HepG2 (cell line): ENCODE measurements around the gene DUSP9. TPM values are rescaled to one million over a fixed set of nuclear protein-coding genes. Genes with fewer than 3 reads are reported as not detected.

Experiments used
- CCAR2 ChIP-seq: fragments of 200-400 bp; formaldehyde crosslinking; optimal IDR thresholded peaks from 2 replicates; pipeline ENCODE3; 2018; ENCODE audit warnings: low read depth, mild to moderate bottlenecking, low read length, moderate library complexity
- HOXA9 ChIP-seq: sonication (generic); formaldehyde crosslinking; IDR thresholded peaks from 2 replicates; pipeline ENCODE4 v1.8.1; 2022; ENCODE audit warnings: missing genetic modification reagents, mild to moderate bottlenecking, moderate library complexity, borderline replicate concordance
- LCORL ChIP-seq, 2 experiments: fragments of 450-650 bp in 1 of 2; sonication (generic) in 1 of 2; formaldehyde crosslinking in 1 of 2; IDR thresholded peaks; 2 replicates each; pipeline versions ENCODE4 v1.5.0 to v1.6.1; 2017 to 2020; ENCODE audit warnings: antibody characterized with exemption in 1 of 2, missing genetic modification reagents in 1 of 2
- NCOR1 ChIP-seq: fragments of 200-600 bp; sonication (generic); IDR thresholded peaks from 2 replicates; pipeline ENCODE4 v1.7.0; 2017; ENCODE audit warnings: antibody characterized with exemption, low read length, borderline replicate concordance
- NFE2L2 ChIP-seq: fragments of 150-350 bp; IDR thresholded peaks from 2 replicates; pipeline ENCODE4 v1.6.1; 2014; ENCODE audit warnings: low read length
- NFIB ChIP-seq: sonication (generic); formaldehyde crosslinking; IDR thresholded peaks from 2 replicates; pipeline ENCODE4 v1.9.0; 2021; ENCODE audit warnings: missing genetic modification reagents, mild to moderate bottlenecking, borderline replicate concordance
- POLR2AphosphoS5 ChIP-seq: IDR thresholded peaks from 2 replicates; pipeline ENCODE4 v1.6.1; 2012; ENCODE audit warnings: low read depth, low read length
- REXO4 ChIP-seq: sonication (generic); formaldehyde crosslinking; IDR thresholded peaks from 2 replicates; pipeline ENCODE4 v1.8.0; 2022; ENCODE audit warnings: missing genetic modification reagents, mild to moderate bottlenecking, borderline replicate concordance
- ZNF260 ChIP-seq: sonication (generic); formaldehyde crosslinking; IDR thresholded peaks from 2 replicates; pipeline ENCODE4 v1.4.0; 2020; ENCODE audit warnings: missing genetic modification reagents, low read depth, mild to moderate bottlenecking, borderline replicate concordance
- ZNF33B ChIP-seq: sonication (generic); formaldehyde crosslinking; IDR thresholded peaks from 2 replicates; pipeline ENCODE4 v1.5.1; 2020; ENCODE audit warnings: mild to moderate bottlenecking, missing genetic modification reagents
- ZNF530 ChIP-seq: sonication (generic); formaldehyde crosslinking; IDR thresholded peaks from 2 replicates; pipeline ENCODE4 v1.5.0; 2020; ENCODE audit warnings: low read depth, mild to moderate bottlenecking, missing genetic modification reagents
- ZNF557 ChIP-seq: sonication (generic); formaldehyde crosslinking; IDR thresholded peaks from 2 replicates; pipeline ENCODE4 v1.4.0; 2020; ENCODE audit warnings: missing genetic modification reagents
- ZNF777 ChIP-seq: sonication (generic); formaldehyde crosslinking; IDR thresholded peaks from 2 replicates; pipeline ENCODE4 v1.4.0; 2020; ENCODE audit warnings: missing genetic modification reagents
- polyA plus RNA-seq, 8 experiments: library from polyadenylated mRNA; depleted of rRNA in 3 of 8; stranded (reverse) in 7 of 8; unstranded in 1 of 8; fragments of >200 nt; fragmentation: Illumina TruSeq in 4 of 8; extraction: Trizol in 4 of 8; gene quantifications; 2 replicates each; pipeline versions ENCODE4 v1.2.1 to v1.2.3, GENCODE V29; 2011 to 2016; ENCODE audit warnings: low read depth in 4 of 8, missing spikeins in 1 of 8, mixed read lengths in 1 of 8; ENCODE audit not compliant: insufficient read depth in 1 of 8
- total RNA-seq, 5 experiments: library from RNA; depleted of rRNA; stranded (reverse); fragments of >200 nt; fragmentation: Illumina TruSeq; extraction: Trizol; gene quantifications; 2 replicates each; pipeline ENCODE4 v1.2.3, GENCODE V29; 2016; ENCODE audit warnings: low read depth in 1 of 5
- TF ChIP-seq, protein P1 (sequence below): sonication (generic); formaldehyde crosslinking; IDR thresholded peaks from 2 replicates; pipeline ENCODE4 v1.4.0; 2020; ENCODE audit warnings: mild to moderate bottlenecking, low read depth, missing genetic modification reagents
- TF ChIP-seq, protein P2 (sequence below): sonication (generic); formaldehyde crosslinking; IDR thresholded peaks from 2 replicates; pipeline ENCODE4 v1.4.0; 2020; ENCODE audit warnings: mild to moderate bottlenecking, missing genetic modification reagents
- TF ChIP-seq, protein P3 (sequence below): sonication (generic); formaldehyde crosslinking; IDR thresholded peaks from 2 replicates; pipeline ENCODE4 v1.8.0; 2022; ENCODE audit warnings: missing genetic modification reagents, mild to moderate bottlenecking, inconsistent platforms, borderline replicate concordance
- TF ChIP-seq, protein P4 (sequence below): sonication (generic); formaldehyde crosslinking; IDR thresholded peaks from 2 replicates; pipeline ENCODE4 v1.4.0; 2020; ENCODE audit warnings: missing genetic modification reagents
- TF ChIP-seq, protein P5 (sequence below): sonication (generic); formaldehyde crosslinking; IDR thresholded peaks from 2 replicates; pipeline ENCODE4 v1.4.0; 2020; ENCODE audit warnings: missing genetic modification reagents

The DUSP9 gene
- total and polyA plus RNA-seq, 2 of the 13 experiments (the other 11 are each of a cell fraction or from before 2014, with no cell fraction given) = 235 to 435 TPM

DNA sequence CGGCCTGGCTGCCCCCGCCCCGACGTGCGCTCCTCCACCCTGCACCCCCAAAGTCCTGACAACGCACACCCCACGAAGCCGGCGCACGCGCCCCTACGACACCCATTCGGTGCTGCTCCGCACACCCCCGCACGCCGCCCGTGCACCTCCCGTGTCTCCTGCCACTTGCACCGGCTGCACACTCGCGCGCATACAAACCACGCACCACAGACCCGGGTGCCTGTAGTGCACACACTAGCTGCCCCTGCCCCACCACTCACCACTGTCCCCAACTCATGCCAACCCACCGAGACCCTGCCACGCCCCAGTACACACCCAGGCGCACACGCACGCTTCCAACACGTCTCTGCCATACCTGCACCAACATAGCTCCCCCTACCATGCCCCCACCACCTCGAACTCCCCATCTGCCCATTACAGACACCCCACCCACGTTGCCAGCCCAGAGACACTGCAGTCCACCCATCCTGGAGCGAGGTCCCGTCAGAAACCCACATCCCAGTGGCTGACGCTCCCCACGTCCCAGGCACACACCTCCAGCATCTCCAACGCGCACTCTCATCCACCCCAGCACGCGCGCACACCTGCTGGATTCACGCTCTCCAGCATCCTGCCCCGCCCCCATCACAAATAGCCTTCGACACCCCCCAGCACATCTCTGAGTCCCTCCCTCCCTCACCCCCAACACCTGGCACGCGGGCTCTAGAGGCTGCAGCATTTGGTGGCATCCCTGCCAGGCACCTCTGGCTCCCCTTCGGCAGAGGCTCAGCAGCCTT is 4.2 kb upstream of the DUSP9 start (continued):
- 0 out of 2 replicates have a peak, but pooled peaks have one; percentile 16 for TF ChIP-seq ZNF777 (CRISPR knock-in tag)
- no peak for TF ChIP-seq ZNF260 (CRISPR knock-in tag)
- TF ChIP-seq NCOR1 = no peak
- TF ChIP-seq POLR2AphosphoS5 = peak; percentile 45; the same call in 1 of the 2 replicates
- TF ChIP-seq REXO4 (CRISPR knock-in tag) = no peak
- TF ChIP-seq, protein P1, sequence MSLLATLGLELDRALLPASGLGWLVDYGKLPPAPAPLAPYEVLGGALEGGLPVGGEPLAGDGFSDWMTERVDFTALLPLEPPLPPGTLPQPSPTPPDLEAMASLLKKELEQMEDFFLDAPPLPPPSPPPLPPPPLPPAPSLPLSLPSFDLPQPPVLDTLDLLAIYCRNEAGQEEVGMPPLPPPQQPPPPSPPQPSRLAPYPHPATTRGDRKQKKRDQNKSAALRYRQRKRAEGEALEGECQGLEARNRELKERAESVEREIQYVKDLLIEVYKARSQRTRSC (CRISPR knock-in tag) = no peak
- no peak for TF ChIP-seq ZNF33B (CRISPR knock-in tag)
- TF ChIP-seq CCAR2 = no peak
- TF ChIP-seq, protein P2, sequence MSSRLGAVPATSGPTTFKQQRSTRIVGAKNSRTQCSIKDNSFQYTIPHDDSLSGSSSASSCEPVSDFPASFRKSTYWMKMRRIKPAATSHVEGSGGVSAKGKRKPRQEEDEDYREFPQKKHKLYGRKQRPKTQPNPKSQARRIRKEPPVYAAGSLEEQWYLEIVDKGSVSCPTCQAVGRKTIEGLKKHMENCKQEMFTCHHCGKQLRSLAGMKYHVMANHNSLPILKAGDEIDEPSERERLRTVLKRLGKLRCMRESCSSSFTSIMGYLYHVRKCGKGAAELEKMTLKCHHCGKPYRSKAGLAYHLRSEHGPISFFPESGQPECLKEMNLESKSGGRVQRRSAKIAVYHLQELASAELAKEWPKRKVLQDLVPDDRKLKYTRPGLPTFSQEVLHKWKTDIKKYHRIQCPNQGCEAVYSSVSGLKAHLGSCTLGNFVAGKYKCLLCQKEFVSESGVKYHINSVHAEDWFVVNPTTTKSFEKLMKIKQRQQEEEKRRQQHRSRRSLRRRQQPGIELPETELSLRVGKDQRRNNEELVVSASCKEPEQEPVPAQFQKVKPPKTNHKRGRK (CRISPR knock-in tag) = no peak
- TF ChIP-seq, protein P3, sequence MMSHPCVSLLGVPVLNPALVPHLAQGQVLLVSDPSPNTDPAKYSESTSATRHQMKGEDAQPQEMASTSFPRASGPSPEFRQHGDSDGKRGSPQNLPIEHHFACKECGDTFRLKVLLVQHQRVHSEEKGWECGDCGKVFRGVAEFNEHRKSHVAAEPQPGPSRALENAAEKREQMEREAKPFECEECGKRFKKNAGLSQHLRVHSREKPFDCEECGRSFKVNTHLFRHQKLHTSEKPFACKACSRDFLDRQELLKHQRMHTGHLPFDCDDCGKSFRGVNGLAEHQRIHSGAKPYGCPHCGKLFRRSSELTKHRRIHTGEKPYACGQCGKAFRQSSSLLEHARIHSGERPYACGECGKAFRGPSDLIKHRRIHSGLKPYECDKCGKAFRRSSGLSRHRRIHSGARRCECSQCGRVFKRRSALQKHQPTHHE (CRISPR knock-in tag) = no peak
- TF ChIP-seq LCORL (IDR thresholded peaks at IDR 0.05) = no peak
- TF ChIP-seq LCORL (CRISPR knock-in tag; IDR thresholded peaks at IDR 0.05) = no peak
- TF ChIP-seq NFE2L2 = no peak
- no peak for TF ChIP-seq ZNF530
- TF ChIP-seq, protein P4, sequence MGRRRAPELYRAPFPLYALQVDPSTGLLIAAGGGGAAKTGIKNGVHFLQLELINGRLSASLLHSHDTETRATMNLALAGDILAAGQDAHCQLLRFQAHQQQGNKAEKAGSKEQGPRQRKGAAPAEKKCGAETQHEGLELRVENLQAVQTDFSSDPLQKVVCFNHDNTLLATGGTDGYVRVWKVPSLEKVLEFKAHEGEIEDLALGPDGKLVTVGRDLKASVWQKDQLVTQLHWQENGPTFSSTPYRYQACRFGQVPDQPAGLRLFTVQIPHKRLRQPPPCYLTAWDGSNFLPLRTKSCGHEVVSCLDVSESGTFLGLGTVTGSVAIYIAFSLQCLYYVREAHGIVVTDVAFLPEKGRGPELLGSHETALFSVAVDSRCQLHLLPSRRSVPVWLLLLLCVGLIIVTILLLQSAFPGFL (CRISPR knock-in tag) = no peak
- no peak for TF ChIP-seq NFIB
- no peak for TF ChIP-seq HOXA9 (CRISPR knock-in tag)
- TF ChIP-seq, protein P5, sequence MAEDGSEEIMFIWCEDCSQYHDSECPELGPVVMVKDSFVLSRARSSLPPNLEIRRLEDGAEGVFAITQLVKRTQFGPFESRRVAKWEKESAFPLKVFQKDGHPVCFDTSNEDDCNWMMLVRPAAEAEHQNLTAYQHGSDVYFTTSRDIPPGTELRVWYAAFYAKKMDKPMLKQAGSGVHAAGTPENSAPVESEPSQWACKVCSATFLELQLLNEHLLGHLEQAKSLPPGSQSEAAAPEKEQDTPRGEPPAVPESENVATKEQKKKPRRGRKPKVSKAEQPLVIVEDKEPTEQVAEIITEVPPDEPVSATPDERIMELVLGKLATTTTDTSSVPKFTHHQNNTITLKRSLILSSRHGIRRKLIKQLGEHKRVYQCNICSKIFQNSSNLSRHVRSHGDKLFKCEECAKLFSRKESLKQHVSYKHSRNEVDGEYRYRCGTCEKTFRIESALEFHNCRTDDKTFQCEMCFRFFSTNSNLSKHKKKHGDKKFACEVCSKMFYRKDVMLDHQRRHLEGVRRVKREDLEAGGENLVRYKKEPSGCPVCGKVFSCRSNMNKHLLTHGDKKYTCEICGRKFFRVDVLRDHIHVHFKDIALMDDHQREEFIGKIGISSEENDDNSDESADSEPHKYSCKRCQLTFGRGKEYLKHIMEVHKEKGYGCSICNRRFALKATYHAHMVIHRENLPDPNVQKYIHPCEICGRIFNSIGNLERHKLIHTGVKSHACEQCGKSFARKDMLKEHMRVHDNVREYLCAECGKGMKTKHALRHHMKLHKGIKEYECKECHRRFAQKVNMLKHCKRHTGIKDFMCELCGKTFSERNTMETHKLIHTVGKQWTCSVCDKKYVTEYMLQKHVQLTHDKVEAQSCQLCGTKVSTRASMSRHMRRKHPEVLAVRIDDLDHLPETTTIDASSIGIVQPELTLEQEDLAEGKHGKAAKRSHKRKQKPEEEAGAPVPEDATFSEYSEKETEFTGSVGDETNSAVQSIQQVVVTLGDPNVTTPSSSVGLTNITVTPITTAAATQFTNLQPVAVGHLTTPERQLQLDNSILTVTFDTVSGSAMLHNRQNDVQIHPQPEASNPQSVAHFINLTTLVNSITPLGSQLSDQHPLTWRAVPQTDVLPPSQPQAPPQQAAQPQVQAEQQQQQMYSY (CRISPR knock-in tag) = no peak
- no peak for TF ChIP-seq ZNF557 (CRISPR knock-in tag)
